Measurements from ENCODE around the gene UBE4A. TPM values are rescaled to one million over a fixed set of nuclear protein-coding genes. Genes with fewer than 3 reads are reported as not detected.

UBE4A gene
- total RNA-seq, 1 donor from 2014 or later, result 27.3 TPM

GRCh38 chr11:118322721-118323120 is 36.7 kb upstream of the UBE4A start:
- TF ChIP-seq CTCF (conservative IDR thresholded peaks at IDR 0.05; ENCODE audit: low read depth, low read length), result no peak
- DNase-seq (ENCODE audit: low read depth), result no peak
- no peak overlapping the region for H3K4me3 ChIP-seq (ENCODE audit: low read depth, low read length)

GRCh38 chr11:118325283-118325682 is 34.1 kb upstream of the UBE4A start:
- DNase-seq (ENCODE audit: low read depth), result no peak
- no peak for TF ChIP-seq CTCF (conservative IDR thresholded peaks at IDR 0.05; ENCODE audit: low read depth, low read length)
- no peak overlapping the region for H3K4me3 ChIP-seq (ENCODE audit: low read depth, low read length)

GRCh38 chr11:118328745-118329144 is 30.7 kb upstream of the UBE4A start:
- TF ChIP-seq CTCF (conservative IDR thresholded peaks at IDR 0.05; ENCODE audit: low read depth, low read length), result no peak
- DNase-seq (ENCODE audit: low read depth), result no peak
- no peak overlapping the region for H3K4me3 ChIP-seq (ENCODE audit: low read depth, low read length)

DNA sequence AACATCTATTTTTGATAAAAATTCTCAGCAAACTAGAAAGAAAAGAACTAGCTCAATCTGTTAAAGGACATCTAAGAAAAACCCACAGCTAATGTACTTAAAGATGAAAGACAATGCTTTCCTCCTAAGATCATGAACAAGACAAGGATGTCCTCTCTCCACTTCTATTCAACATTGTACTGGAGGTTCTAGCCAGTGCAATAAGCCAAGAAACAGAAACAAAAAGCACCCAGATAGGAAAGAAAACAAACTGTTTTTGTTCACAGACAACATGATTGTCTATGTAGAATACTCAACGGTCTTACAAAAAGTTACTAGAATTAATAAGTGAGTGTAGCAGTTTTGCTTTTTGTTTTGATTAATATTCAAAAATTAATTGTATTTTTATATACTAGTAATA is 24.7 kb upstream of the UBE4A start:
- no peak for DNase-seq (ENCODE audit: low read depth)
- no peak overlapping the region for H3K4me3 ChIP-seq (ENCODE audit: low read depth, low read length)
- no peak for TF ChIP-seq CTCF (conservative IDR thresholded peaks at IDR 0.05; ENCODE audit: low read depth, low read length)

DNA sequence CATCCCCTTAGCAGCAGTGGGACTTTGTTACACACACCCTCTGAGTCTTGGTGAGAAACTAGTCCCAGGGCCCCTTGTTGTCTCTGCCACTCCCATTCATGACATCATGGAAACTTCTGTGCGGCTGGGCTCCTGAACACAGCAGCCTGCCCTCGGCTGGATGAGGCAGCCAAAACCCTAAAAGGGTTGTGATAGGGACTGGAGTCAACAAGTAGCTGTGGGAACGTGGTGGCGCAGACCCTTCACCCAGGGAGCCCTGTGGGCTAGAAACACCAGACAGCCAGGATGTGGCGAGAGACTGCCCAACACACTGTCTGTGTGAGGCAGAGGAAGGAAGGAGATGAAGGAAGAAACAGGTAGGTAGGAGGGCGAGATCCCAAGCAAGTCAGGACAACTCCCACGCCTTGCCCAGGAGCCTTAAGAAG is 20.8 kb upstream of the UBE4A start:
- DNase-seq (ENCODE audit: low read depth), result no peak
- no peak for TF ChIP-seq CTCF (conservative IDR thresholded peaks at IDR 0.05; ENCODE audit: low read depth, low read length)
- no peak overlapping the region for H3K4me3 ChIP-seq (ENCODE audit: low read depth, low read length)

GRCh38 chr11:118339281-118339961 is 20.0 kb upstream of the UBE4A start:
- no peak for TF ChIP-seq CTCF (conservative IDR thresholded peaks at IDR 0.05; ENCODE audit: low read depth, low read length)
- no peak overlapping the region for H3K4me3 ChIP-seq (ENCODE audit: low read depth, low read length)
- DNase-seq (ENCODE audit: low read depth), result no peak

- no peak for DNase-seq (ENCODE audit: low read depth)
- no peak for TF ChIP-seq CTCF (conservative IDR thresholded peaks at IDR 0.05; ENCODE audit: low read depth, low read length)
- H3K4me3 ChIP-seq (ENCODE audit: low read depth, low read length), result no peak overlapping the region
Measured at GRCh38 chr11:118340449-118340848, 19.0 kb upstream of the UBE4A start.
